Activated naive CD8-positive, alpha-beta T cell treated with anti-CD3 and anti-CD28 coated beads, Interleukin-2, amount 50 U/mL, for 24 hours (primary cell): ENCODE results near the gene TMEM138.
A peak's percentile ranks its signal among the peaks of the same experiment; 100 is the strongest.

ENCODE experiments used
- ATAC-seq: fragments of 150-1000 bp; cut with Tn5 transposase; one replicate; pipeline ENCODE4 v1.10.0; 2021
- DNase-seq: peaks from one replicate; pipeline ENCODE4 v3.0.0; 2021
- H3K27ac Mint-ChIP-seq: one replicate; pipeline ENCODE4 v1.8.0; 2021; ENCODE audit warnings: mild to moderate bottlenecking, mixed read lengths
- H3K27me3 Mint-ChIP-seq: one replicate; pipeline ENCODE4 v1.8.0; 2021; ENCODE audit warnings: mixed read lengths
- H3K36me3 Mint-ChIP-seq: one replicate; pipeline ENCODE4 v1.8.0; 2021; ENCODE audit warnings: low read depth, mixed read lengths
- H3K4me1 Mint-ChIP-seq: one replicate; pipeline ENCODE4 v1.8.0; 2021; ENCODE audit warnings: mixed read lengths
- H3K4me3 Mint-ChIP-seq: one replicate; pipeline ENCODE4 v1.8.0; 2021; ENCODE audit warnings: mild to moderate bottlenecking, moderate library complexity, mixed read lengths
- H3K9me3 Mint-ChIP-seq: one replicate; pipeline ENCODE4 v1.8.0; 2021; ENCODE audit warnings: mixed read lengths

Gene TMEM138

GRCh38 chr11:61361741-61362541, at the start of gene TMEM138, which contains the start of gene CYB561A3:
TSS of gene TMEM138 (plus strand) at chr11:61362374. CDS start at chr11:61364391, 2,017 bp downstream.
TSS of gene CYB561A3 (minus strand) at chr11:61361882. CDS start at chr11:61356713, 5,169 bp downstream.
- H3K9me3 Mint-ChIP-seq, result no peaks in the 10 kb centered on the region
- H3K4me3 Mint-ChIP-seq, result peak within 1 kb of the TSS; percentile 97
- peak; percentile 91 for DNase-seq
- H3K4me1 Mint-ChIP-seq, result peaks cover 53% of the 10 kb centered on the region
- ATAC-seq, result peak; percentile 96
- H3K27ac Mint-ChIP-seq, result peak within 1 kb of the TSS; percentile 94
- H3K36me3 Mint-ChIP-seq, result peaks cover 31% of the 10 kb centered on the region
- H3K27me3 Mint-ChIP-seq, result no peaks in the 10 kb centered on the region

GRCh38 chr11:61315260-61315659, 46.9 kb upstream of the TMEM138 start:
- H3K9me3 Mint-ChIP-seq, result no peaks in the 10 kb centered on the region
- DNase-seq (no peak), ATAC-seq (no peak)
- H3K4me1 Mint-ChIP-seq, result peaks cover 1% of the 10 kb centered on the region
- no peak overlapping the region for H3K27ac Mint-ChIP-seq
- H3K36me3 Mint-ChIP-seq, result peaks cover 49% of the 10 kb centered on the region
- H3K4me3 Mint-ChIP-seq, result no peak overlapping the region
- H3K27me3 Mint-ChIP-seq, result no peaks in the 10 kb centered on the region

DNA sequence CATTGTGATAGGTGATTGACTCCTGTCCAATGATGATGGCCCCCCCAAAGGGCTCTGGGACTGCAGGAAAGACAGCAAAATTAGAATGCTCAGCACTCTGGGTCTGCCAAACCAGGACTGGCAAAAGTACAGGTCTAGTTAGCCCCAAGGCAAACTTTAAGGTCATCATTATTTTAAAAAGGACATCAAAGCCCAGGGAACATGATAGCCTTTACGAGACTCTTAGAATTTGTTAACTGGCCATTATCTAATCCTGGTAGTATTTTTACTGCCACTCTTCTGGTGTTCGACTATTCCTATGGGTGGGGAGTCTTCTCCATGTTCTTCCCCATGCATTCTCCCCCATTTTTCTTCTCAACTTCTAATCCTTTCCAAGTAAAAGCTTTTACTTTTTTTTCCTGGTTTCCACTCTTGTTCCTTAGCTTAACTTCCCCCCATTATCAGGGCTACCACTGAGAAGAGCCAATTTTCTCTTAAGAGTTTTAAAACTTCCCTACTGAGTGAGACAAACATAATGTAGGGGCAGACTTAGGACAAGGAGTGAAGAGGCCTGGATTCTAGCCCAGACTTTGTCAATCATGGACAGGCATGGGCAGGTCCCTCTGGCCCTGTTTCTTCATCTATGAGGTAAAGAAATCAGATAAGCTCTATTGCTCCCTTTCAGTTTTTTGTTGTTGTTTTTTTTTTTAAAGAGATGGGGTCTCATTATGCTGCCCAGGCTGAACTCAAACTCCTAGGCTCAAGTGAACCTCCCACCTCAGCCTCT, 36.3 kb upstream of the TMEM138 start:
- Mint-ChIP-seq H3K9me3 (no peaks in the 10 kb centered on the region), H3K4me1 (peaks cover 28% of the 10 kb centered on the region), H3K27ac (no peak overlapping the region), H3K27me3 (no peaks in the 10 kb centered on the region), H3K36me3 (peaks cover 72% of the 10 kb centered on the region), H3K4me3 (no peak overlapping the region)
- ATAC-seq, result no peak
- no peak for DNase-seq

- DNase-seq, result no peak
- peaks cover 45% of the 10 kb centered on the region for H3K4me1 Mint-ChIP-seq
- no peak for ATAC-seq
- no peaks in the 10 kb centered on the region for H3K27me3 Mint-ChIP-seq
- no peaks in the 10 kb centered on the region for H3K9me3 Mint-ChIP-seq
- H3K4me3 Mint-ChIP-seq, result no peak overlapping the region
- no peak overlapping the region for H3K27ac Mint-ChIP-seq
- peaks cover 69% of the 10 kb centered on the region for H3K36me3 Mint-ChIP-seq
Measured at GRCh38 chr11:61327669-61328071, 34.5 kb upstream of the TMEM138 start.

- no peaks in the 10 kb centered on the region for H3K9me3 Mint-ChIP-seq
- ATAC-seq, result no peak
- no peak overlapping the region for H3K4me3 Mint-ChIP-seq
- no peak overlapping the region for H3K27ac Mint-ChIP-seq
- peaks cover 46% of the 10 kb centered on the region for H3K4me1 Mint-ChIP-seq
- peaks cover 64% of the 10 kb centered on the region for H3K36me3 Mint-ChIP-seq
- DNase-seq, result no peak
- H3K27me3 Mint-ChIP-seq, result no peaks in the 10 kb centered on the region
Measured at GRCh38 chr11:61328351-61328750, 33.8 kb upstream of the TMEM138 start.

- ATAC-seq, result no peak
- no peak for DNase-seq
- no peaks in the 10 kb centered on the region for H3K9me3 Mint-ChIP-seq
- H3K27ac Mint-ChIP-seq, result no peak overlapping the region
- H3K36me3 Mint-ChIP-seq, result peaks cover 57% of the 10 kb centered on the region
- H3K4me1 Mint-ChIP-seq, result peaks cover 58% of the 10 kb centered on the region
- no peaks in the 10 kb centered on the region for H3K27me3 Mint-ChIP-seq
- no peak overlapping the region for H3K4me3 Mint-ChIP-seq
Measured at GRCh38 chr11:61329871-61330270, 32.3 kb upstream of the TMEM138 start.

DNA sequence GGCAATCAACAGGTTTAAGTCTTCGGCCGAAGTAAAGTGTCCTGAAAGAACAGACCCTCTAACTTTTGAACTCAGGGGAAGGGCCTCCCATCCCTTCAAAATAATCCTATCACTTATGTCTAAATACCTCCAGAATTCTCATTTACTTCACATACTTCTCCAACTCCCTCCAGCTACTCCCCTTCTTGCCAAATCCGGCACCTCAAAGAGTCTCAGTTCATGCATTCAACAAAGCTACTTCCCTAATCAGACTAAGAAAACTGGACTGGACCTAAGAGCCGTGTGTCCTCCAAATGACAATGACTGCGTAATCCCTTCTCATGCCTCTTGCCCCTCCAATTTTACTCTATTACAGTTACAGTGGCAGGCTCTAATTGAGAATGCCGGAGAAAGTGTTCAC, 30.5 kb upstream of the TMEM138 start:
- DNase-seq (no peak), ATAC-seq (no peak)
- no peaks in the 10 kb centered on the region for H3K9me3 Mint-ChIP-seq
- H3K4me3 Mint-ChIP-seq, result peak overlapping the region; percentile 97
- peak overlapping the region; percentile 98 for H3K27ac Mint-ChIP-seq
- H3K4me1 Mint-ChIP-seq, result peaks cover 67% of the 10 kb centered on the region
- H3K27me3 Mint-ChIP-seq, result no peaks in the 10 kb centered on the region
- peaks cover 43% of the 10 kb centered on the region for H3K36me3 Mint-ChIP-seq

- H3K4me3 Mint-ChIP-seq, result peak overlapping the region; percentile 97
- no peaks in the 10 kb centered on the region for H3K27me3 Mint-ChIP-seq
- peak overlapping the region; percentile 98 for H3K27ac Mint-ChIP-seq
- ATAC-seq (no peak), DNase-seq (no peak)
- H3K36me3 Mint-ChIP-seq, result peaks cover 41% of the 10 kb centered on the region
- no peaks in the 10 kb centered on the region for H3K9me3 Mint-ChIP-seq
- peaks cover 72% of the 10 kb centered on the region for H3K4me1 Mint-ChIP-seq
Measured at GRCh38 chr11:61332281-61332796, 29.8 kb upstream of the TMEM138 start.

DNA sequence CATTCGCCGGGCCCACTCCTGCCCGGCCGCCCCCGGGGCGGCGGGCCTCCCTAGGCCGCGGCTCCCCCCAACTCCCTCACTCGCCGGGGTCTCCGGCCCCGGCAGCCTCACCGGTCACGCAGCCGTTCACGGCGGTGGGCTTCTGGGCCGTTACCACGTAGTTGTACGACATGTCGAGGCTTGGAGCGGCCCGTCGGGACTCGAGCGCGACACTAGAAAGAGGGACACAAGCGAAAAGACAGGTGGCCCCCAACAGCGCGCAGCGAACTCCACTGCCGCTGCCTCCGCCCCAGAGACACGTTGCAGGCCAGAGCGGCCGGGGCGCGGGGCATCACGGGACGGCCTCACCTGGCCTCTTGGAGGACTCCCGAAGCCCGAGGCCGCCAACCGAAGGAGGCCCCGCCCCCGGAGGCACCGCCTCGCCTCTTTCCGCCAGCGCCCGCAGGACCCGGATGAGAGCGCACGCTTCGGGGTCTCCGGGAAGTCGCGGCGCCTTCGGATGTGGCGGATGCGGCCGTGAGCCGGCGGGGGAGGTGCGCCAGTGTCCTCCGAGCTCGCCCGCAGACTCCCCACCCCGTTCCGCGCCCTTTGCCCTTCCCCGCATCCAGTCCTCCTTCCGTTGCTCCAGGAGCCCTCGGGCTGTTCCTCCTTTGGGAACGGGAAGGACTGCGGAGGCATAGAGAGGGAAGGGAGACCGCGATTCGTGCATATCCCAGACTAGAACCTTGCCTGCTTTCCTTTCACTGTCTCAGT, 29.2 kb upstream of the TMEM138 start, which contains the start of the genes DDB1 and TKFC:
DDB1 (minus strand) TSS at position 309 of the 753 bp plus-strand sequence; CDS start at position 172, 137 bp downstream.
TKFC (plus strand) TSS at position 432 of the 753 bp plus-strand sequence. CDS start 1,501 bp downstream, outside the sequence.
- Mint-ChIP-seq H3K9me3 (no peaks in the 10 kb centered on the region), H3K36me3 (peaks cover 35% of the 10 kb centered on the region), H3K4me3 (peak within 1 kb of the TSS; percentile 97), H3K4me1 (peaks cover 66% of the 10 kb centered on the region), H3K27me3 (no peaks in the 10 kb centered on the region), H3K27ac (peak within 1 kb of the TSS; percentile 98)
- ATAC-seq (peak; percentile 95), DNase-seq (peak; percentile 99)

DNA sequence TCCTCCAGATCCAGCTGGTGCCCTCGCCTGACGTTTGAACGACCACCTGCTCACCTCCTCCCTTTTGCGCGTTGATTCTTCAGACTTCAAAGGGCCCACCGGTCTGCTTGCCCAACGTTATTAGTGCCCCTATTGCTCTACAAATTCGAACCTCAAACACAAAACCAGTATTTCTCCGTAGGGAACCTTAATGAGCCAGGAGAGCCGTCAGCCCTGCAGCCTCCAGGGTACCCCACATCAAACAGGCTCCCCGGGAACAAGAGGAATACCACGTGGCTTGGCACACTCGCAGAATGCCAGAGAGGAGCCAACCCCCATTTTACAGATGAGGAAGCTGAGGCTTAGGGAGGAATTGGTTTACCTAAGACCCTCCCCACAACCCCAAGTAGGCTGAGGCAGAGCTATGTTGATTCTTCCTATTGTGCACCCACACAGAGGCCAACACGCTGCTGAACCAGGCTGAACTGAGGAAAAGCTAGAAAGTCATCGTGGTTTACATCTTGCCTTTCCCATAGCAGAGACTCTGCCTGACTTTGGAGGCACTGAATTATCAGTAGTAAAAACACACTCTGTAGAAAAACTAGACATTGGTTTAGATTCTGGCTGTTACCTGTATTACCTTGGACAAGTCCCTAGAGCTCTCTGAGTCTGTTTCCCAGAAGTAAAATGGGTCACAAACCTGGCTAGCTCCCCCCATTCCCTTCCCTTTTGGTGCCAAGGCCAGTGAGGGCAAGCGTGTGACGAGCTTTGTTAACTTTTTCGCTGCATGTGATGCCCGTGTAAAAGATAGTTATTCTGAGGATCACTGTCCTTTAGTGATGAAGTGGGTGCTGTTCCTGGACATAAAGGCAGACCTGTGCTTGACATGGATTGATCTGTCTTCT, 28.4 kb upstream of the TMEM138 start:
- peak overlapping the region; percentile 98 for H3K27ac Mint-ChIP-seq
- no peaks in the 10 kb centered on the region for H3K9me3 Mint-ChIP-seq
- no peaks in the 10 kb centered on the region for H3K27me3 Mint-ChIP-seq
- H3K4me3 Mint-ChIP-seq, result peak overlapping the region; percentile 97
- no peak for ATAC-seq
- peak; percentile 19 for DNase-seq
- H3K36me3 Mint-ChIP-seq, result peaks cover 32% of the 10 kb centered on the region
- H3K4me1 Mint-ChIP-seq, result peaks cover 61% of the 10 kb centered on the region

- peak overlapping the region; percentile 98 for H3K27ac Mint-ChIP-seq
- H3K4me1 Mint-ChIP-seq, result peaks cover 54% of the 10 kb centered on the region
- H3K27me3 Mint-ChIP-seq, result no peaks in the 10 kb centered on the region
- H3K9me3 Mint-ChIP-seq, result no peaks in the 10 kb centered on the region
- ATAC-seq (no peak), DNase-seq (no peak)
- H3K4me3 Mint-ChIP-seq, result peak overlapping the region; percentile 97
- peaks cover 29% of the 10 kb centered on the region for H3K36me3 Mint-ChIP-seq
Measured at GRCh38 chr11:61334434-61335354, 27.5 kb upstream of the TMEM138 start.

- ATAC-seq (no peak), DNase-seq (no peak)
- Mint-ChIP-seq H3K27ac (peak overlapping the region; percentile 98), H3K4me3 (no peak overlapping the region), H3K4me1 (peaks cover 48% of the 10 kb centered on the region), H3K27me3 (no peaks in the 10 kb centered on the region), H3K9me3 (no peaks in the 10 kb centered on the region), H3K36me3 (peaks cover 23% of the 10 kb centered on the region)
Measured at GRCh38 chr11:61335355-61335710, 26.8 kb upstream of the TMEM138 start.
